NB4 (cell line): ENCODE results near the gene POLD1.
"Not testable (repeated sequence)": the region's sequence is repeated elsewhere in the genome, so short reads cannot be mapped to it uniquely, and the experiment has no call there.

ENCODE experiments used
- CTCF ChIP-seq: IDR thresholded peaks from one replicate; pipeline ENCODE4 v1.5.1; 2012; ENCODE audit warnings: low read depth, low read length
- MAX ChIP-seq: IDR thresholded peaks from 2 replicates; pipeline ENCODE4 v1.6.1; 2011; ENCODE audit warnings: low read depth, low read length
- MYC ChIP-seq: IDR thresholded peaks from 2 replicates; pipeline ENCODE4 v1.6.1; 2011; ENCODE audit warnings: low read depth, low read length
- POLR2A ChIP-seq: IDR thresholded peaks from 2 replicates; pipeline ENCODE4 v1.6.1; 2011; ENCODE audit warnings: mild to moderate bottlenecking; ENCODE audit not compliant: insufficient read length; ENCODE audit errors: extremely low read depth

- not testable (repeated sequence) for TF ChIP-seq CTCF, POLR2A, MAX, MYC
Measured at GRCh38 chr19:50353487-50353880, 30.7 kb upstream of the POLD1 start.
